Measurements from ENCODE around the gene PAQR5.
"Not testable (repeated sequence)": the region's sequence is repeated elsewhere in the genome, so short reads cannot be mapped to it uniquely, and the experiment has no call there.

Gene PAQR5, protein sequence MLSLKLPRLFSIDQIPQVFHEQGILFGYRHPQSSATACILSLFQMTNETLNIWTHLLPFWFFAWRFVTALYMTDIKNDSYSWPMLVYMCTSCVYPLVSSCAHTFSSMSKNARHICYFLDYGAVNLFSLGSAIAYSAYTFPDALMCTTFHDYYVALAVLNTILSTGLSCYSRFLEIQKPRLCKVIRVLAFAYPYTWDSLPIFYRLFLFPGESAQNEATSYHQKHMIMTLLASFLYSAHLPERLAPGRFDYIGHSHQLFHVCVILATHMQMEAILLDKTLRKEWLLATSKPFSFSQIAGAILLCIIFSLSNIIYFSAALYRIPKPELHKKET

DNA sequence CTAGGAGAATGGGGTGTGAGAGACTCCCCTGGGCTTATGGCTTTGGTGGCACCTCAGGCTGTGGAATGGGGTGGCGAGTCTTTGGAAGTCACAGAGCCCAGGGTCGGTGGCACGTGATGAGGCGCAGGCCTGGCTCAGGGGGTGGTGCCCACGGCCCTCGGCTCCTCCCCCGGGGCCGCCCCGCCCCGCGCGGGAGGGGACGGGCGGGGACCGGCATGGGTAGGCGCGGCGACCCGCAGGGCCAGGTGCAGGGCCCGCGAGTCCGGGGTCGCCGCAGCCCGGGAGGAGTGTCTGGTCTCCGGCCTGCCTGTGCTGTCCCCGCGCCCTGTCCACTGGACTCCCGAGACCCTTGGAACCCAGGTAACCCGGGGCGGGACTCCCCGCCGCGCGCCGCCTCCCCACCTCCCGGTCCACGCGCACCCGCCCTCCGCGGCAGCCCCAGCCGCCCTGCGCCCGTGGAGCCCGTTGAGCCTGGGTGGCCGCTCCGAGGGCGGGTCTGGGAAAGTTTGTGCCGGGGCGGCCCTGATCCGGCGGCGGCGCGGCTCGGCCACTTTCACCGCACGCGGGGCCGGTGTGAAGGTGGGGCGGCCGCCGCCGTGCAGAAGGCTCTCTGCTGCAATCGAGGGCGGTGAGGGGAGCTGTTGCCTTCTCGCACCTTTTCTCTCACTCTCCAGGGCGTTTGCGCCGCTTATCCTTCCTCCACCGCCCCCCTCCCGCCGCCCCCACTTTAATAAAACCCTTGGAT lies at the start of gene PAQR5:
Gene PAQR5, plus strand, starts transcription at position 216 of the 745 bp plus-strand sequence. CDS start 61,169 bp downstream, outside the sequence.
- DNase-seq: no peak

DNA sequence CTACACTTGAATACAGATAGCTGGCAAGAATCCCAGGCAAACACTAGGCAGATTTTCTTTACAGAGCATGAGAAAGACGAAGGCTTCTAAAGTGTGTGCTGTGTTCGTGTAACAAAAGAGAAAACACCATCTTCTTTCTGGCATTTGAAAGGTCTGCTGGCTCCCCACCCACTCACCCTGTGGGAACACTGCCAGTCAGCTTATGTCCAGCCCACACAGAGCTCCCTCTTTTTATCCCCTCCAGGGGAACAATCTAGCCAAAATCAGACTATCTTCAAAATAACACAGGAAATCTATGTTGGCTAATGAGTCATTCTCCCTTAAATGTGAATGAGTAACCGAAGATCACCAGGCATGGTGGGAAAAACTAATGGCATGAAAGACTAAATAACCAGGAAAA lies 45.6 kb upstream of the PAQR5 start:
- no peak for DNase-seq

DNA sequence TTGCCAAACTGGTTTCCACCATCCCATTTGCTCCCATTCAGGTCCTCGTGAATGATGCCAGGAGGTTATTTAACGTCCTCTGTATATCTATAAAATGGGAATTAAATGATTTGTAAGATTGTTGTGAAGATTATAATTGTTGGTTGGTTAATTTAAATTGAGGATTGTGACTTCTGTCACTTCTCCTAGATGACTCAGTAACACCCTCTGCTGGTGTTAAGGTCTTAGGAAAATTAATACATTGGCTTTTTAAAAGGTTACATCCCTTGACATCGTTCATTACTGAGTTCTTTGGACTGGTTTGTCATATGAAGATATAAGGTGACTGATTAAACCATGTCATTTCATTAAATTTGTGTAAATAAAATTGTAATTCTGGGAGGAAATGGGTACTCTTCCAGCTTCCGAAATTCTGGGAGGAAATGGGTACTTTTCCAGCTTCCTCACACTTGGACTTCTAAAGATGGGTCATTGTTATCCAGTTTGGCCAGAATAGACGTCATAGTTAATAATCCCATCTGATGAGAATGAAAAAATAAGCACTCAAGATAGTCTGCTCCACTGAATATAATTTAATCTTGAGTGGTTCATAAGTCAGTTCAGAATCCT lies 33.3 kb upstream of the PAQR5 start:
- no peak for DNase-seq

DNA sequence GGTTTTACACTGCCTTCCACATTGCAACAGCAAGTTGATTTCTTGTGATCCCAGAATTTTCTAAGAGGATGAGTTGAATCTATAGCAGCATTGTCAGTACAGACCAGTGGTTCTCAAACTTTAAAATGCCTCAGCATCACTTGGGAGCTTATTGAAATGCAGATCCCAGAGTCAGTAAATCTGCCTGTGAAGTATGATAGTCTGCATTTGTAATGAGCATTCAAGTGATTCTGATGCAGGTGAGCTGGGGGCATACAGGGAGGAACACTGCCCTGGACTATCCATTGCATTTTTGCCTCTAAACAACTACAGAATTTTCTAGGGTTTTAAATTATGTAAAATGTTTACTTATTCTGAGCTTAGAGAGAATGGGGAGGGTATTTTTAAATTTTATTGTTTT lies 27.5 kb upstream of the PAQR5 start:
- no peak for DNase-seq

DNA sequence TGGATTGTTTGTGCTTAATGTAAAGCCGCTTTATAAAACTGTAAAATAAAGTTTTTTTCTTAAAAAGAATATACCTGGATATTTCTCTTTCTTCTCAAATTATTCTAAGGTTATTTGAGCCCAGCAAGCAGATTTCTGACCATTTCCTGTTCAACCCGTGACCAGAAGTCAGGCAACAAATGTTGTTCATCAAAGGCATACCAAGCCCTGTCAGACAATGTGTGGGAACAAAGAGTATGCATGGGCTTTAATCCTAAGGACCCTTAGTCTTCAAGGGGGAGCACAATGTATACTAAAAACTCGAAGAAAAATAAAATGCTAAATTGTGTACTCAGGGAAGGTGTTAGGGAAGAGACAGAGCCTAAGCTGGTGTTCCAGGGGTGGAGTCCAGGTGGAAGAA lies 26.6 kb upstream of the PAQR5 start:
- no peak for DNase-seq

DNA sequence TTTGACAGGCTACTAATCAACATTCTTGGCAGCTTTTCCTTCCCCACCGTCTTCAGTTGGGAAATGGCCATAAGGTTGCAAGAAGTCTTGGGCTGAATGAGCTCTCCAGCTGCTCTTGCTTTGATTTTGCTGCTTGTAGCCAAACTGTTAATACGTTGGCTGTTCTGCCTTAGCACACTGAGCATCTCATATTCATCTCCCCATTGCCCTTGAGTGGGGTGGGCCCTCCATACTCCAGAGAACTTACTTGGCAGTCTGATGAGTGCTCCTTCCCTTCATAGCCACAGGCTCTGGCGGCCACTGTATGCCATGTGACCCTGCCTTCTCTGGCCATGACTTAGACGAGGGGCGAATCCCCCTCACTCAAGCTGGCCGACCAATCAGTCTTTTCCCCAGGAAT lies 25.8 kb upstream of the PAQR5 start:
- DNase-seq: no peak

DNA sequence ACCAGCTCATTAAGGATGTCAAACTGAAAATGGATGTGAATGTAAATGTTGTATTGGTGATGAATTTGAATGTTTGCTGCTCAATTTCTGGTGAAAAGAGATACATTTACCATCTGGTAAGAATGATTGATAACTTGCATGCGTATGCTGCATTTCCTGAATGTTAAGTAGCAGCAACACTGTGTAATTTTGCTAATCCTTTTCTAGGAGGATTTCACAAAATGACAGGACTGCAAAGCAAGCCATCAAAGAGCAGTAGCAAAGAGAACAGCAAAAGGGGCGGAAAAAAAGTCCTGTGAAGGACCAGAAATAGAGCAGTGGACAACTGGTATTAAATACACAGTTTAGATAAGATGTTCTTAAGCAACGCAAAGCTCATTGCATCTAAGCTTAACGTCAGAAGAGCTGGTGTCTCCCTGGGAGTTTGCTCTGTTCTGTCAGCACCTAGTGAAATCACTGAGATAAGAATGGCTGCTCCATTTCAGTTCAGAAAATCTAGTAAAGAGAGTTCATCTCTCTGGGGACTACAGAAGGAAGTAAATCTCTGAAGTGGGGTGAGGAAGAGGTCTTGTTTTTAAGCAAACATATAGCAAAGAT lies 23.5 kb upstream of the PAQR5 start:
- no peak for DNase-seq

DNA sequence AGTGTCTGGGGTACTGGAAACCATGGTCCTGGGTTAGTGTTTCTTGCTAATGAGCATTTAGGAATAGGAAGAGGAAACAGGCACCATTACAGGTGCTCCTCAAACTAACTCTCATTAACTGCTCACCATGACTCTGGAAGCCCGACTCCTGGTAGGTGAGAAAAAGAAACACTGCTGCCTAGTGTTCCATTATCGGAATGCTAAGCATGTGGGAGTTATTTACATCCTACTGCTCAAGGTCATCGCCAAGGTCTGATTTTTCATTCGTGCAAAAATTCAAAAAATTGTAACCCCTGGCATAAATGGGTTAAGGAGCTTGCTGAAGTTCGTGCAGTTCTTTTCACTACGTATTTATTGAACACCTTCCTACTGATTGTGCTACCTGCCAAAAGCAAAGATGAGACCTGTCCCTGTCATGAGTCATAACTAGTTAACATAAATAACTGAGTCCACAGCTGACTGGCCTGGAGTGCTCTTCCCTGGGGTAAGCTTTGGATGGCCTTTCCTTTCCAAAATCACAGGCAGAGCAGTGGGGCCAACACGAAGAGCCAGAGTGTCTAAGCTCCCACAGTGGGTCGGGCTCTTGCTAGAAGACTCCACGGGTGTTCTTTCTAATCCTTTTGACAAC lies 22.7 kb upstream of the PAQR5 start:
- DNase-seq: no peak

DNA sequence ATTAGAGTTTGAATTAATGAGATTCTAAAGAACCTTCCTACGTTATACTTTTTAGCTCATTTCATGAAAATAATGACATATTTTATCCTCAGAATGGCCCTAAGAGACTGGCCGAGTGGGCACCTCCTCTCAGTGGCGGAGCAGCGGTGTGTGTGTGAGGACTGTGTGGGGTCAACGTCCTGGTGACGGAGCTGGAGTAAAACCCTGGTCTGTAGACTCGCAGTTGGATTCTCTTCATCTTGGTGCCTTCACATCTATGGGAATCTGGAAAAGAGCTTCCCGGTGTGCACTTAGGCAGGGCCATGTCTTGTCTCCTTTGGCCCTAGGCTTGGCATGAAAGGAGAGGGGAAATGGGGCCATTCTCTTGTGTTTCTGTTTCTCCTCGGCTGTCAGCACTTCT lies 21.4 kb upstream of the PAQR5 start:
- no peak for DNase-seq

DNA sequence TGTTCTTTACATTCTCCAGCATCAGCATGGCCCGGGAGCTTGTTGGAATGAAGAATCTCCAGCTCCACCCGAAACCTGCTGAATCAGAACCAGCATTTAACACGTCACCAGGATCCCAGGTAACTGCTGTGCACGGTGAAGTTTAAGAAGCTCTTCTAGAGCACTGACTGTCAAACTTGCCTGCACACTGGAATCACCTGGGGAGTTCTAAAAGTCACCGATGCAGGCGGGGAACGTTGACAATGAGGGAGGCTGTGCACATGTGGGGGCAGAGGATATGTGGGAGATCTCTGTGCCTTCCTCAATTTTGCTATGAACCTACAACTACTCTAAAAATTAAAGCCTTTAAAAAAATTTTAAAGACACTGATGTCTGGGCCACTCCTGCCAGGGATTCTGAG lies 19.1 kb upstream of the PAQR5 start:
- DNase-seq: no peak

DNA sequence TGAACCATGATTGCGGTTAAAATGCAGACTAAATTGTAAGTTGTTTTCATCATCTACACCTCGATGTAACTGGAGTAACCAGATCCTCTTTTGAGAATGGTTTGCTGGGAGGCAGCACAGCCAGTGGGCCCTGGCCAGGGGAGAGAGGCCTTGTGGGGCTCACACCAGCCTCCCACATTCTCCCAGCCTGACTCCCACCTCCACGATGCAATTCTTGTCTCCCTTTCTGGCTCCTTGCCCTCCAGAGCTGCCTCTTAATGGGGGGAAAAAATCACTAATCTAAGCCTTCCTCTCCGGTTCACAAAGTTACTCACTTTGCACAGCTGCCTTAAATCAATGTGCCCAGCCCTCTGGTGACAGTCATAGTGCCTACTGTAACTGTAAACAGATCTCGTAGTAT lies 17.9 kb upstream of the PAQR5 start:
- no peak for DNase-seq

DNA sequence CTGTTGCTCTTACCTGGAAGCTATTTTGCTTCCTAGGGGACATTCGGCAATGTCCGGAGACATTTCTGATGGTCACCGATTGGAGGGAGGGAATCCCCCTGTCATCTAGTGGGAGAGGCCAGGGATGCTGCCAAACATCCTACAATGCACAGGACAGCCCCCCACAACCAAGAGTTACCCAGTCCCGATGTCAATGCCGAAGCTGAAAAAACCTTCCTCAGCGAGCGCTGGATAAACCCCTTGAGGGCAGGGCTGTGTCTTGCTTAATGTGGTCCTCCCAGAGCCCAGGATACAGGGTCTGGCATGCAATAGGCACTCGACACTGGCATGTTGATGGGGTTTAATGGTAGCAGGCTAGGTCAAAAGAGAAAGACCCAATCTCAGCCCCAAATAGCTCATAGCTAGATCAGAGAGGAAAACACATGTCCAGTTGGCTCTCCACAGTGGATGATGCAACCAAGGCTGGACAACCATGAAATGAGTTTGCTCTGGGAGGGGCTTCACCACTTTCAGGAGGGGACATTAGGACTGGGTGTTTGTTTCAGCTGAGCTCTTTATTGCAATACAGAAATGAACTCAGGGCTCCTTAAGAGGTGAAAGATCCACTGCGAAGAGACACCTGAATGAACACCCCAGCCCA lies 16.5 kb upstream of the PAQR5 start:
- no peak for DNase-seq

DNA sequence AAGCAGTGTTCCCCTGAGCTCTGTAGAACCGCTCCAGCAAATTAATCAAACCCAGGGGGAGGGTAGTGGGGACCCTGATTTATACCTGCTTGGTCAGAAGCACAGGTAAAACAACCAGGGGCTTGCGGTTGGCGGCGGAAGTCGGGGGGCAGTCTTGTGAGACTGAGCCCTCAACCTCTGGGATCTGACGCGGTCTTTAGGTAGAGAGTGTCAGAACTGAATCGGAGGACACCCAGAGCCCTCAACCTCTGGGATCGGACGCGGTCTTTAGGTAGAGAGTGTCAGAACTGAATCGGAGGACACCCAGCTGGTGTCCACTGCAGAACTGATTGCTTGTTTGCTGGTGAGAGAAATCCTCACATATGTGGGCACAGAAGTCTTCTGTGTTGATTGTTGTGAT lies 12.9 kb upstream of the PAQR5 start:
- no peak for DNase-seq

DNA sequence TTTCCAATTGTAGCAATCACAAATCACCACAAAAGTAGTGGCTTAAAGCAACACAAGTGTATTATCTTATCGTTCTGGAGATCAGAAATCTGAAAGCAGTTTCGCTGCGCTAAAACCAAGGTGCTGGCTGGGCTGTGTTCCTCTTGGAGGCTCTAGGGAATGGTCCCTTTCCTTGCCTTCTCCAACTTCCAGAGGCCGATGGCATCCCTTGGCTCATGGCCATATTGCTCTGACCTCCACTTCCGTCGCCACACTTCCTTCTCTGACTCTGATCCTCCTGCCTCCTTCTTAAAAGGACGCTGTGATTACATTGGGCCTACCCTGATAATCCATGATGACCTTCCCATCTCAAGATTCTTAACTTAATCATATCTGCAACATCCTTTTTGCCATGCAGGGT lies 10.7 kb upstream of the PAQR5 start:
- DNase-seq: no peak

DNA sequence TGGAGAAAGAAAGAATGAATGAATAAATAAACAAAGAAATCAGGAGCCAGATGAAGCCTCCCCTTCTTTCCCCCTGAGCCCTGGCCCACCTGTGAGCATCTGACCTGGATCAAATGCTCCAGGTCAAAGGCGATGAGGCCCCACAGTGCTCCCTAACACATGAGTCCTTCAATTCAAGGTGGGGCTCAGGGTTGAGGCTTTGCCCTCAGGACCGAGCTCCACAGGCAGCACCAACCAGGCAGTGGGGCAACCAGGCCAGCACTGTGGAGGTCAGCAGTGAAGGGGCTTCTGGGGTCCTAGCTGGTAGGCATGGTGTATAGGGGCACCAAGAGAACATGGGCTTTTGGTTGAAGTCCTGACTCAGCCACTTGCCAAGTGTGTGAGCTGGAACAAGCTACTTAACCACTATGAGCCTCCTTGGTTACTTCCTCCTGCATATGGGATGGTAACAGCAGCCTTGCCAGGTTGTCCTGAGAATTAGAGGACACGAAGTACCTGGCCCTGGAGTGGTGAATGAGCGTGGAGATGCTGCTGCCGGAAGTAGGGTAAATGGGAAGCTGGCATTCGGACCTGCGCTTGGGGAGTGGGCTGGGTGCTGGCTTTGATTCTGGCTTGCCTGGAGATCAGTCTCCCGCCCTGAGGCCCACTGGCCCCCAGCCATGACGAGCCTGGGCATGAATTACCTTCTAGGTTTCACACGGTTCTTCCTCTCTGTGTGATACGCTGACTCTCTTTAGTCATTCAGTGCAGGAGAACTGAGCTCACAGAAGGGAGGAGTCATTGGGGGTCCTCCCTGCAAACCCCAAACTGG lies 10.0 kb upstream of the PAQR5 start:
- DNase-seq: no peak

DNA sequence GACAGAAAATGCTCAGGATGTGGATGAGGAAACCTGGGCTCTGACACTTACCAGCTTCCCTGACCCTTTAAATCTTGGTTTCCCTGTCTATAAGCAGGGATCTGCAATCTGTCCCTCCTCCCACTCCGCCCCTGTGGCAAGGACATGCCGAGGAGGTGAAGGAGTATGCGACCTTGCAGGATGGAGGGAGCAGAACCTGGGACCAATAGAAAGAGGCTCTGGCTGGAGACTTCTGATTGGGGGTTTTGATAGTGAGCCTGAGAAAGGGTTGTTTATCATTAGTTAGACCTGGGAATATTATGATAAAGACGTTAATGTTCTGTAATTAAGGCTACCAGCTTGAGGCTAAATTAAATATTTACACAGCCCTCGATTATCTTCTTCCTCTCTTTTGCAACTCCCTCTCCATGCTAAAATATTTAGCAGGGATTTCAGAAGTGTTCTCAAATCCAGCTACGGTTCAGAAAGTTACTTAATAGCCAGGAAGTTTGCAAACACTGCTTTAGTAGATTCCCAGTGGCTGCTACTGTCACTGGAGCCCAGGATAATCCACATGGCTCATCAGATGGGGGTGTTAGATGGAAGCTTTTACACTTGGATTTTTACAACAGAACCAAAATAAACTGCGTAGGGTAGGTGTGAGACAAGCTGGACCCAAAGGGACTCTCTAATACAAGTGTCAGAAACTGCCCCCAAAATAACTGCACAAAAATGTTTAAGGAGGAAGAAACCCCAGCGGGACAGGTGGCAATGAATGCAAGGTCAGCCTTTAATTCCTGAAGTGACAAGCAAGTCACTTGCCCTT lies 9.2 kb upstream of the PAQR5 start:
- no peak for DNase-seq

DNA sequence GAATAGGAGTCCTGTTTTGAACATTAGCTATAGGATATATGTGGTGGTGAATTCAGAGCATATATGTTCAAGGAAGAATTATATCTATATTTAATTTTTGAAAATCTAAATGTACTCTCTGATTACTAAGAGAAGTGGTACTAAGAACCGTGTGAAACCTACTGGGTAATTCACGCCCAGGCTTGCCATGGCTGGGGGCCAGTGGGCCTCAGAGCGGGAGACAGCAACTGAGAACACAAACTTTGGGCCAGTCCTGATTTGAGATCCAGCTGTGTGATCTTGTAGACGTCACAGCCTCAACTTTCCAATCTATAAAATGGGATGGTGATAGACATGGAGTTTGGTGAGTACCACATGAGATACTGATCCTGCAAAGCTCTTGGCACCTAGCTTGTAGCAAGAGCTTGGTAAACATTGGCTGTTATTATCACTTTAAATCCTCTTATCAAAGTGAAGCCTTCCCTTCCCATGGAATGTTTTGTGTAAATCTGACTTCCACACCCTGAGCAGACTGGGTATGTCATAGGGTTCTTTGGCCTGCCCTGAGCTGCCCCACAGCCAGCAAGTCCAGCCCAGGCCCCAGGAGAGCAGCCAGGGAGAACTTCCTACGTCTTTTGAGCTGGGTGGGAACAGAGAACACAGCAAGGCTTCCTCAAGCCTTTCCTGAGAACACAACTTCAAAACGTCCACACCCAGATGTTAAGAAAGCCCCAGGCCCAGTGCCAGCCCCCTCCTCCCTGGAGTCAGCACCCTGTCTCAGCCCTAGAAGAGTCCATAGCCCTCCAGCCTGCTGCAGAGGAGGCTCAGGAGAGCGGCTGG lies 8.2 kb upstream of the PAQR5 start:
- no peak for DNase-seq

DNA sequence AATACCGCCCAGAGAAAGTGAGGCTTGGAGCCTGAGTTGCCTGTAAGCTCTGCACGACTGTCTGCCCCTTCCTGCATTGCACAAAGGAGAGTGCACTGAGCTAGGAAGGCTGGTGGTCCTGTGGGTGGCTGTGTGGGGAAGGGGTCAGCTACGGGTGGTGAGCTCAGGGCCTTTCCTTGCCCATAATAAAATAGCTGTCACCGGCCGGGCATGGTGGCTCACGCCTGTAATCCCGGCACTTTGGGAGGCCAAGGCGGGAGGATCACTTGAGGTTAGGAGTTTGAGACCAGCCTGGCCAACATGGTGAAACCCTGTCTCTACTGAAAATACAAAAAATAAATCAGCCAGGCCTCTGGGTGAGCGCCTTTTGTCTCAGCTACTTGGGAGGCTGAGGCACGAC lies 7.1 kb upstream of the PAQR5 start:
- DNase-seq: not testable (repeated sequence)

DNA sequence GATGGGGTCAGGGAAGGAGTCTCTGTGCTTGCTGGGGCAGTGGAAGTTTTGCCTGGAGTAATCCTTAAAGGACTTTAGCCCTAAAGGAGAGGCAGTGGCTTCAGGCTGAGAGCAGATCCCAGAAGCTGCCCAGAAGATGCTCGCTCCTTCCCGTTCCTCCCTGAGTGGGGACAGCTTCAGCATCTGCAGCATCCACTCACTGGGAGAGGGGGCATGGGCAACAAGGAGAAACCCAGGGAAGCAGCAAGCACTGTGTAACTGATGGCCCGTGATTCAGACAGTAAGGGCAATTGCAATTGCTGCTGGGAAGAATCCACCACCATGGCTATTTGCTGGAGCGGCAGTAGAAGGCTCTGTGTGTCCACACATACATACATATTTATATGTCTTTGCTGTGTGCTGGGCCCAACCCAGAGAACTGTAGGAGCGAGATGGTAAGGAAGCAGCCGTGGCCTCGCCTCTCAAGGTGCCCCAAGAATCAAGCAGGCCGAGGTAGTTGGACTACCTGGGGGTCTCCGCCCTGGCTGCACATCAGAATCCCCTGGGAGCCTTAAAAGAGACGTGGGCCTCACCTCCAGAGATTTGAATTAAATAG lies 5.8 kb upstream of the PAQR5 start:
- no peak for DNase-seq
